ENCODE results near the gene DIS3L2.
"Not testable (repeated sequence)": the region's sequence is repeated elsewhere in the genome, so short reads cannot be mapped to it uniquely, and the experiment has no call there.

The DIS3L2 gene

DNA sequence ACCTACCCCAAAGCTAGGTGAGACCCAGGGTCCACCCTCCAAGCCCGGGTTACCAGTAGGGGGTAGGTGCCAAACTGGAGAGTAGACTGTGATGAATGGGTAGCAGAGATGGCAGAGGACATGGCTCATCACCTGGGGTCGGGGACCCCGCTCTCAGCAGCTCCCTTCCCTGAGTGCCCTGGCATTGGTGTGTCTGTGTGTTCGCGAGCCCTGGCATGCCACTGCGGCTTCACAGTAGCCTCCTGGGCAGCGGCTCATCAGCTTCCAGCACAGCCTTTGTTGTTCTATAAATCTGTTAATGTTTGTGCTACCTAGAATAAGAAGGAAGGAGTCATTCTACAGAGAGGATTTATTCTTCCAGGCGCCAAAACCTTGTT is 354.4 kb downstream of the DIS3L2 start:
- DNase-seq (ENCODE audit: extremely low read depth in 1 of 2, low read depth in 1 of 2): no peak

DNA sequence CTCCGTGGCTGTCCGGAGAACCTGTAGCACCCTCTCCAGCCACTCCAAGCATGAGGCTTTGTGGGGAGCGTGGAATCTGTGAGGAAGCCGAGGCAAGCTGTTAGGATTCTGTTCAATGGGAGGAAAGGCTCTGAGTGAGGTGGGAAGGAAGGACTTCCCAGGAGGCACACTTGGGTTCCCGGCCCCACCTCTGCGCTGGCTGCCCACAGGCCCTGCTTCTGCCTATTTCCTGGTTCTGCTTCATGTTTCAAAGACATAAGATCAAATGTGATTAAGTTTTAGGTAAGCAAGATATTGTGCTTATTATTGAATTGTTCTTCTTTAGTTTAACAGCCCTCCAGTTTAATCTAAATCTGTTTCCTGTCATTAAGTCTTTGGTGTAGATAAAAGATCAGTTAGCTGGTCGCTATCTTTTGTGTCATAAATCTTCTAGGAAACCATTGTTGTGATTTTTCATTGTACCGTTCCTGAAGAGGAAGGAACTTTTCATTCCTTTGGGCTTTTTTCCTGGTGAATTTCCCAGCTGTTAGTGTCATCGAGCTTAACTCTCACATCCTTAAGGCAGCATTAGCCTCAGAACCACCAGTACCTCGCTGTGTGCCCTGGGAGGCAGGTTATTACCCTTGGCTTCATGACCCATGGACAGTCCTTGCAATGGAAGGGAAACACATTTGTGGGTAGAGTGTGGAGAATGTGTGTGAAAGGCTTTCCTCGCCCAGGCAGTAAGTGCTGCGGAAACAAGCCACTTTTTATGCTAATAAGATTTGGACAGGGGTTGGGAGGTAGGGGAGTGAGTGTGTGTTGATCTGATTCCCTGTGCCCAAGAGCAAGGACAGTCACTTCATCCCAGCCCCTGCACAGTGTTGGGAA is 355.2 kb downstream of the DIS3L2 start:
- no peak for DNase-seq (ENCODE audit: extremely low read depth in 1 of 2, low read depth in 1 of 2)

DNA sequence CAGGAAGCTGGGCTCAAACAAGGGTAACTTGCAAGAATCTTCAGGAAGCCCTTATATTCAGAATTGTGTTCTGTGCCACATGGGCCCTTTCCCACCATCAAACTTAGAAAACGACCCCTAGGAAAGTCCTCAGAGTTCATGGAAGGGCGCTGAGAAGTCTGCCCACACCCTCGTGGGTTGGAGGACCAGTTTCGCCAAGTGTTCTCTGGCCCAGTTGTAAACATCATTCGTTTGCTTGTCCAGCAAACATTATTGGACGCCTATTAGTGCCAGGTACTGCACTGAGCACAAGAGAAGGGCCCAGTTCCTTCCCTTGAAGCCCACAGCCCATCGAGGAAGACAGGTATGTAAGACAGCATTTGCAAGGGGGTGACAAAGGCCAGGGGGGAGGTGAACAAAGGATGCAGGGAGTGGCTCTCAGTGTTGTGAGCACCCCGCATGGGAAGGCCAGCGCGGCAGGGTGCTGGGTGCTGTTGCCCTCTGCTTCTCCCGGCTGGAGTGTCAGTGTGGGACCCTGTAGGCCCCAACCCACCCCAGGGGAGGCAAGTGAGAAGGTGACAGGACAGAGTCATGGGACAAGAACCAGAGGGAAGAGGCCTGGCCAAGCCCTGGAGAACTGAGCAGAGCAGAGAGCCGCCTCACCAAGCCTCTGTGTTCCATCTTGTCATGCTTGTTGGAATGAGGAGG is 356.8 kb downstream of the DIS3L2 start:
- no peak for DNase-seq (ENCODE audit: extremely low read depth in 1 of 2, low read depth in 1 of 2)

DNA sequence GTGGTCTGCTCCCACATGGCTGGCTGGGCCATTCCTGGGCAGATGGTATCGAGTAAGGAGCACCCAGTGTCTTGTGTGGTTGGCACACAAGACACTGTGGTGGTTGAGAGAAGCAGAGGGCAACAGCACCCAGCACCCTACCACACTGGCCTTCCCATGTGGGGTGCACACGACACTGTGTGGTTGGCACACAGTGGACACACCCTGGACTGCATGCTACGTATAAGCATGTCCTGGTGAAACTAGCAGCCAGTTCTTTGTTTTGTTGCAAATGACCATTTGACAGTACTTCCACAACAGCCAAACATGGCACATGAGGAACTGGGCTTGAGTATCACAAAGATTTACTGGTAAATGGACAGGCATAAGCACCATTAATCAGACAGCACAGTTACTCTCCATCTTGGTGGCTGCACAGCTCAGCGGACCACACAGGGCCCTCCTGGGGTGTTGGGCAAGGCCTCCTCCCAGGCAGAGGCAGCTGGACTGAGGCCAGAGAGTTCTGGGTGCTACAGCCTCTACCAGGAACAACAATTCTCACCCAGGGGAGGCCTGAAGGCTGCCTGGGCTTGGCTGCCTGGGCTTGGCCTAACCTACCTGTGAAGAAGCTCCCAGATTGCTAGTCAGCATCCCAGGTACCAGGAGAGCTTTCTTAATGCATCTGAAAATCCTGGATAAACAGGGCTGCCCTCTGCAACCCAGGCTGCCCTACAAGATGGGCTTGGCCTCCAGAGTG is 357.7 kb downstream of the DIS3L2 start:
- no peak for DNase-seq (ENCODE audit: extremely low read depth in 1 of 2, low read depth in 1 of 2)

DNA sequence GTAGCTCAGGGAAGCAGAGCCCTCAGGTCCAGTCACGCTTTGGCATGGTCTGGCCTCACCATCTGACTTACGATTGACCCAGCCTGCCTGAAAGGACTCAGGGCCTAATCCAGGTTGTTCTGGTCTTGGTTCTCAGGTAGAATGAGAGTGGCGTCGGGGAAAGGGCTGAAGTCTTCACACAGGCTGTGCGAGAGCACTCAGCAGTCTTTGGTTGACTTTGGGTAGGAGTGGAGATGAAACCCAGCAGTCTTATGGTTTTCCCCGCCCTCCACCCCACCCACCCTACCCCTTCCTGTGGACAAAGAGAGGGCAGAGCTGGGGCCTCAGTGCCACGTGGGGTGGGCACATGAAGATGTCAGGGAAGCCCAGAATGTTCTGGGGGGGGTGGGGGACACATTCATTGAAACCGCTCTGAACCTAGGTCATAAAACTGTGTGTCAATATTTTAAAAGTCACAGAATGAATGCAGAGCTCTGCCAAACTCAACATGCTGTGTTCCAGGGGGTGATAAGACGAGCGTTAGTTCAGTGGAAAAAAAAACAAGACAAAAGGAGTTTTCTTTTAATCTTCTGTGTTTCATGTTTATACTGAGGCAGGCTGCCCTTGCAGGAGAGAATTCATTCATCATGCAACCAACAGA is 358.4 kb downstream of the DIS3L2 start:
- no peak for DNase-seq (ENCODE audit: extremely low read depth in 1 of 2, low read depth in 1 of 2)

DNA sequence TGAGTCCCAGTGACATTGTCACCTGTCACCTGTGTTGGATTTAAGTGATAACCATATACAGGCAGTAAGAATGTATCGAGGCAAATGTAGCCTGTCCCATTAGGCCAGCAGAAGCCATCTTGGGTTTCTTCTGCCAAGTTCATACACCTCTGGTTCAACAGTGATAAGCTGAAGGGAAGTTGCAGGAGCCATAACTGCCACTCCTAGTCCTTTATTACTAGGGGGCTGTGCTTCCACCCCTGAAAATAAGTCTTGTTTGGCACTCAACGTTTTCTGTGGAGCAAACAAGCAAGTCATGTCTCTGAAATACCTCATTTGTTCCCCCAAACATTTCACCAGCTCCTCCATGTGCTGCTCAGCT is 358.9 kb downstream of the DIS3L2 start:
- DNase-seq (ENCODE audit: extremely low read depth in 1 of 2, low read depth in 1 of 2): no peak

DNA sequence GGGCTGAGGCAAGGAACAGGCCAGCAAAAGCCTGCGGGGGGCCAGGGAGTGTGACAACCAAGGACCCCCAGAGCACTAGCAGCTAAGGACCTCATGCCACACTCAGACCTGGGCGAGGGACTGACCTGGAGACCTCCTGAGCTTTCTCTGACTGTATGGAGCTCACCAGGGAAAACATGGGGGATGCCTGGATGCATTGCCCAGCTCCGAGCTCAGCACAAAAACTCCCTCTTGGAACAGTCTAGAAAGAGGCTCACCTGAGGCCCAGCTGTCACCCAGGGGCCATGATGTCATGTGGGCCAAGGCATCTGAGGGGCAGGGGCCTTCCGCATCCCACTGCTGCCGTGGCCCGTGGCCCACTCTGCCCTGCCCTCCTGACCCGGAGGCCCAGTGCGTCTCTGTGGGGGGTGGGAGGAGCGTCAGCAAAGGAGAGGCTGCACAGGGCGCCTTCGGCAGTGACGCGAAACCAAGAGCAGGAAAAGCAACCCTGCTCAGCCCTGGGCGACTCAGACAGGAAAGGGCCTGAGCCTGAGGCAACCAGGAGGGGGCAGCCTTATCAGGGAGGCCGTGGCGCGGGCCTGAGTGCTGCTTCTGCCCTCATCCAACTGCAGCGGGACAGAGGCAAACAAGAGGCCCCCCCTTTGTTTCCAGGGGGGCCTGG is 359.8 kb downstream of the DIS3L2 start:
- DNase-seq (ENCODE audit: extremely low read depth in 1 of 2, low read depth in 1 of 2): peak in 1 of 2 donors; percentile 32

DNA sequence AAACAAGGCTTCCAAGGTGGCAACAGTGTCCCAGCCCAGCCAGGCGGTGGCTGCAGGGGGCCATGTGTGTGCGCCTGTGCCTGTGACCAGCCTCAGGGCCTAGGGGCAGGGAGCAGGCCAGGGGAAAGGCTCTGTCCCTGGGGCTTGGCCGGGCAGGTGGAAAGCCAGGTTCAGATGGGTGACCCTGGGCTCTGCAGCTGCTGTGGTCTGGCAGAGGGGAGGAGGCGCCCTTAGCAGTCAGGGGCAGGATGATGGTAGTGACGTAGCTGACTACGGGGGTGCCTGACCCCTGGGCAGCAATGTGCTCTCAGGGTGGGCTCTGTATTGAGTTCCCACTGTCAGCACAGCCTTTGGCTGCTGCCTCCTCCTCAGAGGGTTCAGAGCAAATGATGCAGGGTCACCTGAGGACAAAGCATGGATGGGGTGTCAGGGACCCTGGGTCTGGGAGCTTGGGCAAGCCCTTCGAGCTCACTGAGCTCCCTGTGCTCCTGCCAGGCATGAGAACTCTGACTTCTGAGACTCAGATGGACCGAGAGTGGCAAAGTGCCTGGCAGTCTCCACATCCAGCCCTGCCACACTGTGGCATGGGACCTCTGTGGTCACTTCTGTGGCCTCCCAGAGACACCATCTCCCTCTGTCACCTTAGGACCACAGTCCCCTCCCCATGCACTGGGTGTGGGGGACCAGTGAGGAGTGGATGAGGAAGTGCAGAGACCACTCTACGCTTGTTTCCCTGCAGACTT is 360.5 kb downstream of the DIS3L2 start:
- no peak for DNase-seq (ENCODE audit: extremely low read depth in 1 of 2, low read depth in 1 of 2)

DNA sequence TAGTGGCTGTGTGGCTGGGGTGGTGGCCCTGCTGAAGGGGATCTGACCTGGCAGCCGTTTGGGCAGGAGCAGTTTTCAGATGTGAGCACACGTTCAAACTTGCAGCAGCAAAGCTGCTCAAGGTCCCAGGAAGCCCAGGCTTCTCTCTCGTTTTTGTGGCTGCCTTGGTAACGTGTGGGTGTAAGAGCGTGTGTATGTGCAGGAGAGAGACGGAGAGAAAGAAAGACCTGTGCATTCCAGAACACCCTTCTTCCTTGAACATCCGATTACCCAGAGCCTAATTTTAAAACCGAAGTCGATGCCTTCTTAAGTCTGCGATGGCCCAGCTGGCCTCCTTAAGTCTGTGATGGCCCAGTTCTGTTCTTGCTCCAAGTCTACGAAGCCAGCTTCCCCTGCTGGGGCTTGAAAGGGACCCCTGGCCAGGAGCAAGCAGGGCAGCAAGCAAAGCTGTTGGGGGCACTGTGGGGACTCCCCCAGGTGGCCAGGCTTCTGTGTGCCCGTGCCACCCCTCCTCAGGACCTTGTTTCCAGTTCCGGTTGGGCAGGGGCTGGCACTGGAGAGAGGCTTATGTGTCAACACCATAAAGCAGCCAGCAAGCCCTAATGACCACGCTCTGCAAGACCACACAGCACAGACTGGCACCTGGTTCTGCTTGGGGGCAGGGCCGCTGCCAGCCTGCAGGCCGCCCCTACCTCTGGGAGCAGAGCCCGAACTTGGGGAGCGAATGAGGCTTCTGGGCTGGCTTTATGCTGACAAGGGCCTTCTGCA is 361.2 kb downstream of the DIS3L2 start:
- no peak for DNase-seq (ENCODE audit: extremely low read depth in 1 of 2, low read depth in 1 of 2)

DNA sequence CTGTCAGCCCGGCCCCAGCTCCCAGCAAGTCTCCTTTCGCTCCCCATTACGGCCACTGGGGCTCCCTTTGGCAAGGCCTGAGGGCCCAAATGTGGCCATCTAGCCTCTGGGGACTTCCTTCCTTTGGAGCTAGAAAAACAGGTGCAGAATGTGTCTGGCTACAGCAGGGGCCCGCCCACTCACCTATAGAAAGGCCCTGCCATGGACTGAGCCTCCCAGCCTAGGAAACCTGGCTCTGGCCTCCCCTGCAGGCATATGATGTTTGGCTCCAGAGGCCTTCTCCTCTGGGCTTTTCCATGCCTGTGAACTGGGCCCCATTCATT is 361.8 kb downstream of the DIS3L2 start:
- DNase-seq (ENCODE audit: extremely low read depth in 1 of 2, low read depth in 1 of 2): no peak

DNA sequence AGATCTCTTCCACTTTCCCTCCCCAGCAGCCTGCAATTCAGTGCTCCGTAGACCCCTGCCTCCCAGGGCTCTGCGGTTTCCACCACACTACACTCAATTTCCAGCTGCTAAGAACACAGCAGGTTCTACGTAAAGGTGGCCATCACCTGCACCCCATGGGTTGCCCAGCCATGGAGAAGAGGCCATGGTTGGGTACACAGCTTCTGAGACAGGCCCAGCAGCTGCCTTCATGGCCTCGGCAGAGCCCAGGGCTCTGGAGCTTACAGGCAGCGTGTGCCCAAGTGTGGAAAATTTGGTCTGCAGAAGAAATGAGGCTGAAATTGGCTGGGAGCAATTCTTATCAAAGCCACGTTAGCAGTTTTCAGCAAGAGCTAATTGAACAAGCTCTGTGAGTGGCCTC is 362.5 kb downstream of the DIS3L2 start:
- DNase-seq (ENCODE audit: extremely low read depth in 1 of 2, low read depth in 1 of 2): not testable (repeated sequence)

DNA sequence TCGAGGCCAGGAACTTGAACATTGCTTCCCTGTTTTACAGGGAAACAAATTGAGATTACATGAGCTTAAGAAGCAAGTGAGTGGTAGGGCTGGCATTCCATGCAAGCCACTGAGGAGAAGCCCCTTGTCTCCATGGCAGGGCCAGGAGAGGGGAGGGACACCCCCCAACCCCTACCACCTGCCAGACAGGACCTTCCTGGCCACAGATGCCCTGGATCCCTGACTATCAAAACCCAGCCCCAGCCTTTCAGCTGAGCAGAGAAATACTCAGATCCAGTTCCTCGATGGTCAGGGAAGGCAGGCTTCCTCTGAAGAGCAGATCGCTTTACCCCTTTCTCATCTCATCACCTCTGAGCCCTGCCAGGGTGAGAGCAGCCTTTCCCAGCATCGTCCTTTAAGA is 363.3 kb downstream of the DIS3L2 start:
- DNase-seq (ENCODE audit: extremely low read depth in 1 of 2, low read depth in 1 of 2): no peak

DNA sequence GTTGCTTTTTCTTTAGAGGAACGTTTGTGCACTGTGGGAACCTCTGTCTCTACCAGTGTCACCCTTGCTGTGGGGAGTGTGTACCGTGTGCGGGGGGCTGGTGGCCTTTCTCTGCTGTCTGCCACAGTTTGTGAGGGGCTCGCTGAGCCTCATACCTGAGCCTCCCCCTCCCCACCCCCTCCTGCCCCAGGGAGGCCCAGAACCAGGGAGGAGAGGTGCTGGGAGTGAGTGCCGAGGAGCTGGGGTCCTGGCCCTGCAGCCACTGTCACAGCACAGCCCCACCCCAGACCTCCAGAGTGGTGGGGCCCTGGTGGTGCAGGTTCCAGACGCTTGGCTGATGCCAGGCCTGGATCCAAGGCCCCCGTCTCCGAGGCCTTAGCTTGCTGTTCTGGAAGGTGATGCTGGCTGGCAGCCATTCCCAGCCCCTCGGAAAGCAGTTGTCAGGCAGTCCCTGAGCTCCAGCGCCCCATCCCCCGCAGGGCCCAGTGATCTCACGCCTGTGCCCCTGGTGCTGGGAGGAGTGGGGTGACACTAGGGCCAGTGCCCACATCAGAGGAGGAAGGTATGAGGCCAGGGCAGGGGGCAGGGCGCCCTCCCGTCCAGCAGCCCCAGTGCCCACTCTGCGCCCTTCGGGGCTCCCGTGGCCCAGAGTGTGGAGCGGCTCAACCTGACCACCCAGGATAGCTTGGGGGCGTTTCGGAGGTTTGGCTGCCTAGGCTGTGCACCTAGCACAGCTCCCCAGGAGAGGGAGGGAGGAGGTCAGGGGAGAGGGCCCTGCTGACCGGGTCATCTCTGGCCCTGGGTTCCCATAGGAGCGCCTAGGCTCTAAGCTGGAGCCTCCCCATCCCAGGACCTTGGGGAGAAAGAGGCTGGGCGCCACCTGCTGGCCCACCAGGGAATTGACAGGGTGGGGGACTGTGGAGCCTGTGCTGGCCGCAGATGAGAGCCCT is 364.1 kb downstream of the DIS3L2 start:
- peak in 1 of 2 donors; percentile 39 for DNase-seq (ENCODE audit: extremely low read depth in 1 of 2, low read depth in 1 of 2)

DNA sequence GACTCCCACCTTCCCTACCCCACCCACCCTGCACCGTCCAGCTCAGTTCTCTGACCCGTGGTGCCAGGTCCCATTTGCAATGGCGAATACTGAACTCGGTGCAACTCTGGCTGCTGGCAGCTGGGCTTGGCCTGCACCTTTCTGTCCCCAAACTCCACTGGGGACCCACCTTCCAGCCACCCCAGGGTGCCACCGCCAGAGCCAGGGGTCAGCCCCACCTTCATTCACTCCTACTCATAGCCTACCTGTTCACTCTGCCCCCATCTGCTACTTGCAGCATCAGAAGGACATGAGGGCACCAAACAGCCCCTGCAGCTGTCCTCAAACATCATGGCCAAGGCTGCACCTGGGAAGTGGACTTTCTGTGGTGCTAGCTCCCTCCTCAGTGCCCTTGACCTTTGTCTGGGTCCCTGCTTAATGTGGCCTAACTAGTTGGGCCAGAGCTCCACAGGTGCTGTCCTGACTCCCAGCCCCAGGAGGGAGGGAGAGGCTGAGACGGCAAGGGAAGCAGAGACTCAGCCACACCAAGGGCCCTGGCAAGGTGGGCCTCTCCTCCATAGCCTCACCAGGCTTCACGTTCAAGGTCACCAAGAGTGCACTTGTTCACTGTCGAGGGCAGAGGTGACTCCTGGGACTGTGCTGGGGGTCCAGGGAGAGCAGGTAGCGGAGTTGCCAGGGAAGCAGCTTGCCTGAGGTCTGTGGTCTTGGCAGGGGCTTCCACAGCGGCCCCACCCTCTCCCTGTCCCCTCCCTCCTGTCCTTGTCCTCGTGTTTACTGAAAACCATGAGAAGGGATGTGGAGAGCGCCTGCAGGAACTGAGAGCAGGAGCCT is 365.0 kb downstream of the DIS3L2 start:
- not testable (repeated sequence) for DNase-seq (ENCODE audit: extremely low read depth in 1 of 2, low read depth in 1 of 2)

DNA sequence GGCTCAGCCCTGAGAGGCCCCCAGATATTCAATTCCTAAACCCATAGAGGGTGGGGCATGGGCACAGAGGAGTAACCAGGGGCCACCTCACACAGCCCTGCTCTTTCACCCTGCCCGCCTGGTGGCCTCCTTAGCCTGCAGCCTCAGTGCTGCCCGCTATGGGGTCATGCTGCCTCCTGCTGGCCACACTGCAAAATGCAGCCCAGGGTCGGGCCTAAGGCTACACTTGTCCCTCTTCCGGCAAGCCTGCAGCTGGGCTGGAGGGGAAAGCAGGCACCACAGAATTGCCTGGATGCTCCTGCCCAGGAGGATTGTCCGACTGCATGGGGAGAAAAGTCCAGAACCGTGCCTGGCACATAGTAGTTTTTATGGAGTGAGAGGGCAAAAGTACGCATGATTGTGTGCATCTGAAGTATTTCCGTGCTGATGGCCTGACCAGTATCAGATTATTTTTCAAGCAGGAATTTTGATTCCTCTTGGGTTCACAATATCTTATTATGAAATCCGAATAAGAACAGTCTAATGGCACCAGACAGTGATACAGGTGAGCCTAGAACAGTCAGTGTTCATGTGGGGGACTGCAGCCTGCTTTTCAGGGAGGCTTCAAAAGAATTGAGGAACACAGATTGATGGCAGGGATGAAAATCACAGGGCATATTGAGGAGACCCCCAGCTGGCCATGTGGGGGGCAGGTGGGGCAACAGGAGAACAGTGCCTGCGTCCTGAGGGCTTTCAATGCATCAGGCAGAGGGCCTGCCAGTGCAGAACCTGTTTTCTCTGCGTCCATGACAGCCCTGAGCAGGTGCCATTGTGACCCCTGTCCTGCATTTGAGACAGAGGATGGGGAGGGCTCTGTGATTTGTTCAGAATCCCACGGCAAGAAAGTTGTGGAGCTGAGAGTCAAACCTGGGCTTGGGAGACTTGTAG is 365.9 kb downstream of the DIS3L2 start:
- peak; percentile 68 to 69 for DNase-seq (ENCODE audit: extremely low read depth in 1 of 2, low read depth in 1 of 2)

DNA sequence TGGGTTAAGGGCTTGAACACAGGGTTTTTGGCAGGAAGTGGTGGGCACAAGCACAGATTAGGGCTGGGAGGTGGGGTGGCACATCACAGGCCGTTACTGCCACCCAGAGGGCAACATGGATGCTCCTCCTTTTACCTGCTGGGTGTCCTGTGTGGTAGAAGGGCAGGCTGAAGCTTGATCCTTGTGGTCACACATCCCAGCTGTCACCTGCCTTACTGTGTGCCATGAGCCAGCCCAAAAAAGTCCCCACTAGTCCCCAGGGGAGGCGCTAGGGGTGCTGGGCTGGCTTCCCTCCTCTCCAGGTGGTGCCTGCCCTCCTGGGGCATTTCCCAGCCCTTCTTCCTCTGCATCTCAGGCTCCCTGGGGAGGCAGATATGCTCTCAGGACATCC is 366.5 kb downstream of the DIS3L2 start:
- DNase-seq (ENCODE audit: extremely low read depth in 1 of 2, low read depth in 1 of 2): no peak
